Common myeloid progenitor, CD34-positive (primary cell): ENCODE results near the gene C6. TPM values are rescaled to one million over a fixed set of nuclear protein-coding genes. Genes with fewer than 3 reads are reported as not detected.

Experiments
- CTCF ChIA-PET: fragments of 350-600 bp; sonication (Branson Sonifier 250); formaldehyde crosslinking; loops from one replicate; lab custom pipeline; 2021; ENCODE audit warnings: antibody characterized with exemption; lab: Charles Lee
- POLR2A ChIA-PET: fragments of 350-600 bp; sonication (Branson Sonifier 250); formaldehyde crosslinking; loops from one replicate; lab custom pipeline; 2021; ENCODE audit warnings: antibody characterized with exemption; lab: Charles Lee
- DNase-seq, 3 donors: peaks; one replicate each; pipeline versions ENCODE4 v3.0.0 to v3.0.0-alpha.2; 2013
- H3K27ac ChIP-seq, 2 experiments: 1 replicate in 1 of 2; 2 replicates in 1 of 2; pipeline ENCODE4 v1.7.0; 2013; ENCODE audit warnings: inconsistent platforms in 2 of 2, low read length in 2 of 2, mild to moderate bottlenecking in 2 of 2, low read depth in 1 of 2, moderate library complexity in 1 of 2; ENCODE audit not compliant: severe bottlenecking in 2 of 2, insufficient read depth in 1 of 2, poor library complexity in 1 of 2
- H3K27me3 ChIP-seq, 5 experiments: replicated peaks in 2 of 5; 1 replicate in 3 of 5; 2 replicates in 2 of 5; pipeline versions ENCODE4 v1.6.1 to v1.7.0; 2013; ENCODE audit warnings: low read length in 4 of 5, mild to moderate bottlenecking in 2 of 5, moderate library complexity in 2 of 5, inconsistent platforms in 1 of 5; ENCODE audit not compliant: insufficient read depth in 5 of 5, control insufficient read depth in 4 of 5
- H3K36me3 ChIP-seq, 4 experiments: 1 replicate in 2 of 4; 2 replicates in 2 of 4; pipeline versions ENCODE4 v1.6.1 to v1.7.0; 2013; ENCODE audit warnings: low read length in 3 of 4, control low read depth in 1 of 4, mild to moderate bottlenecking in 1 of 4; ENCODE audit not compliant: control insufficient read depth in 4 of 4, insufficient read depth in 4 of 4
- H3K4me1 ChIP-seq, 4 experiments: 1 replicate in 3 of 4; 2 replicates in 1 of 4; pipeline versions ENCODE4 v1.6.1 to v1.7.1; 2013; ENCODE audit warnings: low read length in 3 of 4, mild to moderate bottlenecking in 3 of 4, control low read depth in 1 of 4, inconsistent platforms in 1 of 4, moderate library complexity in 1 of 4; ENCODE audit not compliant: control insufficient read depth in 4 of 4, insufficient read depth in 4 of 4; ENCODE audit errors: control extremely low read depth in 1 of 4
- H3K4me3 ChIP-seq, 7 experiments: 1 replicate in 4 of 7; 2 replicates in 3 of 7; pipeline versions ENCODE4 v1.5.1 to v1.7.0; 2013; ENCODE audit warnings: mild to moderate bottlenecking in 7 of 7, low read length in 6 of 7, moderate library complexity in 6 of 7, inconsistent platforms in 2 of 7, low read depth in 2 of 7, control low read depth in 1 of 7; ENCODE audit not compliant: insufficient read depth in 4 of 7, control insufficient read depth in 1 of 7; ENCODE audit errors: extremely low read depth in 1 of 7
- H3K9me3 ChIP-seq, 5 experiments: 1 replicate in 4 of 5; 2 replicates in 1 of 5; pipeline versions ENCODE4 v1.6.1 to v1.7.1; 2013; ENCODE audit warnings: low read length in 4 of 5, mild to moderate bottlenecking in 2 of 5, inconsistent platforms in 1 of 5, low read depth in 1 of 5, moderate library complexity in 1 of 5; ENCODE audit not compliant: control insufficient read depth in 4 of 5, insufficient read depth in 2 of 5; ENCODE audit errors: control extremely low read depth in 1 of 5
- WGBS: methylation state at CpG from one replicate; pipeline ENCODE4 v1.1.5; 2013; ENCODE audit not compliant: insufficient coverage; 5-methylcytosine and 5-hydroxymethylcytosine counted together
- polyA plus RNA-seq: library from polyadenylated mRNA; unstranded; fragments of 120-200 nt; gene quantifications from one replicate; pipeline ENCODE4 v1.2.1, GENCODE V29; 2013

Gene C6
- not detected for polyA plus RNA-seq

DNA sequence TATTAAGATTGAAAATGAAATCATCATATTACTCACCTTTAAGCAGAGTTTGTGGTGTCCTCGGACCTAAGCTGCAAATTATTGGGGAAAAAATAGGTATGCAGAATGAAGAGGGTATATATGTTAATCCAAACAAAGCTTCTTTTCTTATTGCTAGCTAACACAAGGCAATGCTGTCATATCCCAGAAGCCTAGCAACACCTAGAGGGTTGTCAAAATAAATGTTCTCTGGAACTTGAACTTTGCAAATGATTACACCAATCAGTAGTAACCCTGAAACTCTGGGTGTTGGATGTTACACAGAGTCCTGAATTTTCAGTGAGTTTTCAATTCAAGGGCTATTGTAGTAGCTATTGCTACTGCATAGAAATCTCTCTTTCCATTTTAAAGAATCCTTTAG, at the start of gene C6:
TSS of gene C6 (minus strand) at position 193 of the 400 bp plus-strand sequence. CDS start 10,302 bp downstream, outside the sequence.
- CTCF ChIA-PET = no interaction called here
- POLR2A ChIA-PET = no interaction called here
- WGBS = no CpG with 5 or more reads among the region's 1 CpG

GRCh38 chr5:41256400-41256799, 43.1 kb upstream of the C6 start:
- ChIA-PET CTCF (no interaction called here), POLR2A (no interaction called here)
- Histone ChIP-seq H3K27me3 (no peaks in the 10 kb centered on the region), H3K9me3 (peaks cover 0 to 2% (median 0%) of the 10 kb centered on the region in 5 experiments), H3K4me1 (no peaks in the 10 kb centered on the region), H3K4me3 (no peak overlapping the region), H3K36me3 (no peaks in the 10 kb centered on the region), H3K27ac (no peak overlapping the region)
- no peak for DNase-seq
- 88% methylated on average over 4 of the region's 4 CpGs for WGBS

More for the DNA sequence above, at the start of gene C6:
- DNase-seq = no peak
- no peaks in the 10 kb centered on the region for H3K4me1 ChIP-seq
- H3K36me3 ChIP-seq = no peaks in the 10 kb centered on the region
- no peak within 1 kb of the TSS for H3K27ac ChIP-seq
- H3K4me3 ChIP-seq = no peak within 1 kb of the TSS
- no peaks in the 10 kb centered on the region for H3K9me3 ChIP-seq
- H3K27me3 ChIP-seq = no peaks in the 10 kb centered on the region

GRCh38 chr5:41253109-41253508, 39.8 kb upstream of the C6 start:
- Histone ChIP-seq H3K4me3 (no peak overlapping the region), H3K4me1 (no peaks in the 10 kb centered on the region), H3K36me3 (no peaks in the 10 kb centered on the region), H3K27me3 (no peaks in the 10 kb centered on the region), H3K9me3 (peaks cover 0 to 2% (median 0%) of the 10 kb centered on the region in 5 experiments), H3K27ac (no peak overlapping the region)
- CTCF ChIA-PET = no interaction called here
- POLR2A ChIA-PET = no interaction called here
- no peak for DNase-seq

DNA sequence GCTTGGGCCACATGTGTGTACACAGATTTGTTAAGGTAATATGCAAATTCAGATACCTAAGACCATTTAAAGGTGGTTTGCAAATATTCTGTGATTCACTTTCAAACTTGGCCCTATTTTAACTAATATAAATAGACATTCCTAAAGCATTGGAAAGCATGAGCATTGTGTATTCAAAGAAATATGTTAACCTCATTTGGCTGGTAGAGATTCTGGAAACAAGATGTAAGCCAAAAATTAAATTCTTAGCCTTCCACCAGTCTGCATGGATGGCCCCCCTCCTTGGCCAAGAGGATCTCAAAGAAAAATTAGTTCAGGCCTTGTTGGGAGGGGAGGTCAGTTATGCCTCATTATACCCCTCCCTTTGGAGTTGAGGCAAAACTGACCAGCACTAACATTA, 38.7 kb upstream of the C6 start:
- no peak for DNase-seq

DNA sequence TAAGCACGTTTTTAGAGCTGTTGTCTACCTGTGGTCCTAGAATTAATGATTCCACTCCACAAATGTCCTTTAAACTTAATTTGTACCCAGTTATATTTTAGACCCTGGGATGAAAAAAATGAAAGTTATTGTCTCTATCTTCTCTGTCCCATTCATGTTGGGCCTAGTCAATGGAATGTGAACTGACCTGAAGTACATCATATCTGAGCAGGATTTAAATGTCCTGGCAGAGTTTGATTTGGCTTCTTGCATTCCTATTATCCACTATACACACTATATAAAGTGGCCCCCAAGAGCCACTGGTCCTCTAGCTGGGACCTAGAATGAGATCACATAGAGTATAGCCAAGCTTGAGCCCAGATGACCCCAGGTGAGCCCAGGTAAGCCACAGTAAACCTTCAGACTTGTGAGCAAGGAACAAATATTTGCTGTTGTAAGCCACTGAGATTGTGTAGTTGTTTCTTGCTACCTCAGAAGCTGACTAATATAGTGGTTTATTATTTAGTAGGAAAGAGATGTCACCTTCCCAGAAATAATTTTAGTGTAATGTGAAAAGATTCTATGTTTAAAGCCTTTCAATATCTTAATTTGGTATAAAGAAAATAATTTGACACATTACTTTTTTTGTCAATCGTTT, 37.1 kb upstream of the C6 start:
- no peak for DNase-seq
- no CpG with 5 or more reads among the region's 2 CpGs for WGBS
- Histone ChIP-seq H3K4me3 (no peak overlapping the region), H3K27ac (no peak overlapping the region), H3K9me3 (no peaks in the 10 kb centered on the region), H3K4me1 (no peaks in the 10 kb centered on the region), H3K36me3 (no peaks in the 10 kb centered on the region), H3K27me3 (no peaks in the 10 kb centered on the region)
- ChIA-PET POLR2A (interaction anchor here (0.6 kb wide), 1 partner anchor 280 kb away, joined by 3 read pairs; no protein-coding TSS in a partner anchor), CTCF (interaction anchor here (1.3 kb wide), 1 partner anchor 17 kb away, joined by 3 read pairs; no protein-coding TSS in a partner anchor)

More for the DNA sequence above, 38.7 kb upstream of the C6 start:
- Histone ChIP-seq H3K36me3 (no peaks in the 10 kb centered on the region), H3K4me3 (no peak overlapping the region), H3K27me3 (no peaks in the 10 kb centered on the region), H3K9me3 (peaks cover 0 to 2% (median 0%) of the 10 kb centered on the region in 5 experiments), H3K4me1 (no peaks in the 10 kb centered on the region), H3K27ac (no peak overlapping the region)
- POLR2A ChIA-PET = no interaction called here
- CTCF ChIA-PET = interaction anchor here (1.3 kb wide), 1 partner anchor 16 kb away, joined by 3 read pairs; no protein-coding TSS in a partner anchor

DNA sequence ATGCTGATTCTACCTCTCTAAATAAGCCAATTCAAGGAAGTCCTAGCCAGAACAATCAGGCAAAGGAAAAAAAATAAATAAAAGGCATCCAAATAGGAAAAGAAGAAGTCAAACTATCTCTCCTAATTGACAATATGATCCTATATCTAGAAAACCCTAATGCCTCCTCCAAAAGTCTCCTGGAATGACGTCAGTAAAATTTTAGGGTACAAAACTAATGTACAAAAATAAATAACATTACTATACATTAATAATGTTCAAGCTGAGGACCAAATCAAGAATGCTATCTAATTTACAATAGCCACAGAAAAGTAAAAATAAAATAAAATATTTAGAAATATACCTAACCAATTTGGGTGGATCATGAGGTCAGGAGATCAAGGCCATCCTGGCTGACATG, 33.8 kb upstream of the C6 start:
- CTCF ChIA-PET = no interaction called here
- no CpG with 5 or more reads among the region's 1 CpG for WGBS

GRCh38 chr5:41246376-41246775, 33.0 kb upstream of the C6 start:
- 100% methylated on average over 1 of the region's 1 CpG for WGBS
- no peaks in the 10 kb centered on the region for H3K4me1 ChIP-seq
- POLR2A ChIA-PET = no interaction called here

More for the DNA sequence above, 33.8 kb upstream of the C6 start:
- peaks cover 0 to 2% (median 0%) of the 10 kb centered on the region in 5 experiments for H3K9me3 ChIP-seq
- H3K4me1 ChIP-seq = no peaks in the 10 kb centered on the region
- DNase-seq = no peak
- H3K27ac ChIP-seq = no peak overlapping the region
- H3K36me3 ChIP-seq = no peaks in the 10 kb centered on the region
- no peak overlapping the region for H3K4me3 ChIP-seq
- no peaks in the 10 kb centered on the region for H3K27me3 ChIP-seq
- POLR2A ChIA-PET = no interaction called here

More at GRCh38 chr5:41246376-41246775, 33.0 kb upstream of the C6 start:
- CTCF ChIA-PET = no interaction called here
- no peak for DNase-seq
- Histone ChIP-seq H3K36me3 (no peaks in the 10 kb centered on the region), H3K27ac (no peak overlapping the region), H3K4me3 (no peak overlapping the region), H3K9me3 (peaks cover 0 to 2% (median 0%) of the 10 kb centered on the region in 5 experiments), H3K27me3 (no peaks in the 10 kb centered on the region)
